HK-2 (cell line): ENCODE measurements around the gene GRHL3.

Experiments
- DNase-seq: peaks from one replicate; pipeline ENCODE4 v3.0.0-alpha.2; 2018; ENCODE audit not compliant: unreplicated experiment

The GRHL3 gene

GRCh38 chr1:24343412-24344089, 24.4 kb downstream of the GRHL3 start:
- DNase-seq = no peak

GRCh38 chr1:24344090-24344742, 25.1 kb downstream of the GRHL3 start:
- no peak for DNase-seq

GRCh38 chr1:24345334-24345733, 26.2 kb downstream of the GRHL3 start:
- DNase-seq = no peak

GRCh38 chr1:24347159-24347934, 28.2 kb downstream of the GRHL3 start:
- DNase-seq = no peak

GRCh38 chr1:24348196-24348595, 29.0 kb downstream of the GRHL3 start:
- no peak for DNase-seq

GRCh38 chr1:24349891-24350290, 30.7 kb downstream of the GRHL3 start:
- no peak for DNase-seq

GRCh38 chr1:24351247-24351646, 32.1 kb downstream of the GRHL3 start:
- no peak for DNase-seq

GRCh38 chr1:24351918-24352627, 32.9 kb downstream of the GRHL3 start:
- DNase-seq = peak; percentile 22

- DNase-seq = no peak
Observed at GRCh38 chr1:24353292-24353891, 34.2 kb downstream of the GRHL3 start.

GRCh38 chr1:24355466-24355865, 36.3 kb downstream of the GRHL3 start:
- DNase-seq = no peak

GRCh38 chr1:24357038-24357437, 37.9 kb downstream of the GRHL3 start:
- no peak for DNase-seq

GRCh38 chr1:24360681-24361080, 41.5 kb downstream of the GRHL3 start:
- DNase-seq = no peak

GRCh38 chr1:24361811-24362210, 42.7 kb downstream of the GRHL3 start:
- no peak for DNase-seq

- no peak for DNase-seq
Observed at GRCh38 chr1:24362396-24362795, 43.2 kb downstream of the GRHL3 start.

GRCh38 chr1:24362982-24363614, 43.9 kb downstream of the GRHL3 start:
- DNase-seq = no peak

GRCh38 chr1:24363994-24364393, 44.8 kb downstream of the GRHL3 start:
- DNase-seq = no peak

- DNase-seq = no peak
Observed at GRCh38 chr1:24364605-24364974, 45.4 kb downstream of the GRHL3 start.

- DNase-seq = no peak
Observed at GRCh38 chr1:24364975-24365678, 46.0 kb downstream of the GRHL3 start.

GRCh38 chr1:24366707-24367106, 47.5 kb downstream of the GRHL3 start:
- DNase-seq = no peak

- no peak for DNase-seq
Observed at GRCh38 chr1:24369199-24369598, 50.0 kb downstream of the GRHL3 start.

- DNase-seq = no peak
Observed at GRCh38 chr1:24369801-24370200, 50.6 kb downstream of the GRHL3 start.
